Nephron progenitor cell (in vitro differentiated cells): Measurements from ENCODE around the gene MT1H.
A peak's percentile ranks its signal among the peaks of the same experiment; 100 is the strongest.
"Not testable (repeated sequence)": the region's sequence is repeated elsewhere in the genome, so short reads cannot be mapped to it uniquely, and the experiment has no call there.

Experiments
- DNase-seq: peaks from one replicate; pipeline ENCODE4 v3.0.0; 2021
- H3K27ac Mint-ChIP-seq: 2 replicates; pipeline ENCODE4 v1.8.0; 2021; ENCODE audit warnings: mild to moderate bottlenecking, moderate library complexity, mixed read lengths
- H3K27me3 Mint-ChIP-seq: 2 replicates; pipeline ENCODE4 v1.8.0; 2021; ENCODE audit warnings: mild to moderate bottlenecking, low read depth, mixed read lengths; ENCODE audit not compliant: poor library complexity
- H3K36me3 Mint-ChIP-seq: 2 replicates; pipeline ENCODE4 v1.8.0; 2021; ENCODE audit warnings: low read depth, mixed read lengths
- H3K4me1 Mint-ChIP-seq: 2 replicates; pipeline ENCODE4 v1.8.0; 2021; ENCODE audit warnings: mixed read lengths
- H3K4me3 Mint-ChIP-seq: 2 replicates; pipeline ENCODE4 v1.8.0; 2021; ENCODE audit warnings: mild to moderate bottlenecking, moderate library complexity, mixed read lengths
- H3K9me3 Mint-ChIP-seq: 2 replicates; pipeline ENCODE4 v1.8.0; 2021; ENCODE audit warnings: mild to moderate bottlenecking, moderate library complexity, mixed read lengths
- TF ChIP-seq, protein P1 (sequence below): fragments of 200-600 bp; sonication (generic); IDR thresholded peaks from 2 replicates; pipeline ENCODE4 v1.5.0; 2021; ENCODE audit warnings: antibody characterized with exemption

MT1H gene

GRCh38 chr16:56673921-56674320 is 4.3 kb downstream of the MT1H start:
- H3K27me3 Mint-ChIP-seq: peaks cover 100% of the 10 kb centered on the region
- H3K36me3 Mint-ChIP-seq: no peaks in the 10 kb centered on the region
- H3K9me3 Mint-ChIP-seq: no peaks in the 10 kb centered on the region
- peak; percentile 42 for DNase-seq
- H3K27ac Mint-ChIP-seq: no peak overlapping the region
- no peak overlapping the region for H3K4me3 Mint-ChIP-seq
- H3K4me1 Mint-ChIP-seq: peaks cover 15% of the 10 kb centered on the region
- TF ChIP-seq, protein P1, sequence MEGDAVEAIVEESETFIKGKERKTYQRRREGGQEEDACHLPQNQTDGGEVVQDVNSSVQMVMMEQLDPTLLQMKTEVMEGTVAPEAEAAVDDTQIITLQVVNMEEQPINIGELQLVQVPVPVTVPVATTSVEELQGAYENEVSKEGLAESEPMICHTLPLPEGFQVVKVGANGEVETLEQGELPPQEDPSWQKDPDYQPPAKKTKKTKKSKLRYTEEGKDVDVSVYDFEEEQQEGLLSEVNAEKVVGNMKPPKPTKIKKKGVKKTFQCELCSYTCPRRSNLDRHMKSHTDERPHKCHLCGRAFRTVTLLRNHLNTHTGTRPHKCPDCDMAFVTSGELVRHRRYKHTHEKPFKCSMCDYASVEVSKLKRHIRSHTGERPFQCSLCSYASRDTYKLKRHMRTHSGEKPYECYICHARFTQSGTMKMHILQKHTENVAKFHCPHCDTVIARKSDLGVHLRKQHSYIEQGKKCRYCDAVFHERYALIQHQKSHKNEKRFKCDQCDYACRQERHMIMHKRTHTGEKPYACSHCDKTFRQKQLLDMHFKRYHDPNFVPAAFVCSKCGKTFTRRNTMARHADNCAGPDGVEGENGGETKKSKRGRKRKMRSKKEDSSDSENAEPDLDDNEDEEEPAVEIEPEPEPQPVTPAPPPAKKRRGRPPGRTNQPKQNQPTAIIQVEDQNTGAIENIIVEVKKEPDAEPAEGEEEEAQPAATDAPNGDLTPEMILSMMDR: peak; percentile 43

- not testable (repeated sequence) for H3K4me3 Mint-ChIP-seq
These were observed 5.0 kb downstream of the MT1H start for GRCh38 chr16:56674570-56674969.

GRCh38 chr16:56675685-56676210 is 6.1 kb downstream of the MT1H start:
- Mint-ChIP-seq H3K4me1 (peaks cover 15% of the 10 kb centered on the region), H3K9me3 (no peaks in the 10 kb centered on the region), H3K27ac (no peak overlapping the region), H3K4me3 (peak overlapping the region; percentile 81), H3K27me3 (peaks cover 91% of the 10 kb centered on the region), H3K36me3 (no peaks in the 10 kb centered on the region)
- TF ChIP-seq, protein P1: no peak
- DNase-seq: peak; percentile 36

More at GRCh38 chr16:56674570-56674969, 5.0 kb downstream of the MT1H start:
- not testable (repeated sequence) for H3K9me3 Mint-ChIP-seq, H3K36me3 Mint-ChIP-seq, H3K27ac Mint-ChIP-seq, DNase-seq
- H3K27me3 Mint-ChIP-seq: peaks cover 97% of the 10 kb centered on the region
- peaks cover 15% of the 10 kb centered on the region for H3K4me1 Mint-ChIP-seq

DNA sequence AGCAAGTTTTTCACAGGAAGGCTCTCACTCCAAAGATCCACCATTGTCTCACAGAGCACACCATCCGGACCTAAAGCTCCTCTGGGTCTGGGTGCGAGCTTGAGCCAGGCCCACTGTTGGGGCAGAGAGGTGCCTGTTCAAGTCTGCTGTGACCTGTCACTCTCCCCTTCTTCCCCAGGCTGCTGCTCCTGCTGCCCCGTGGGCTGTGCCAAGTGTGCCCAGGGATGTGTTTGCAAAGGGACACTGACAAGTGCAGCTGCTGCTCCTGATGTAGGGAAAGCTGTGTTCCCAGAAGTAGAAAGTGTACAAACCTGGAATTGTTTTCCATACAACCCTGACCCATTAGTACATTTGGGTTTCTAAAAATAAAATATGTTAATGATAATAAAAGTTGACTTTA is 7.9 kb downstream of the MT1H start:
- H3K4me3 Mint-ChIP-seq: no peak overlapping the region
- peaks cover 24% of the 10 kb centered on the region for H3K4me1 Mint-ChIP-seq
- H3K9me3 Mint-ChIP-seq: no peaks in the 10 kb centered on the region
- TF ChIP-seq, protein P1: no peak
- H3K27ac Mint-ChIP-seq: no peak overlapping the region
- no peaks in the 10 kb centered on the region for H3K36me3 Mint-ChIP-seq
- DNase-seq: no peak
- peaks cover 88% of the 10 kb centered on the region for H3K27me3 Mint-ChIP-seq

DNA sequence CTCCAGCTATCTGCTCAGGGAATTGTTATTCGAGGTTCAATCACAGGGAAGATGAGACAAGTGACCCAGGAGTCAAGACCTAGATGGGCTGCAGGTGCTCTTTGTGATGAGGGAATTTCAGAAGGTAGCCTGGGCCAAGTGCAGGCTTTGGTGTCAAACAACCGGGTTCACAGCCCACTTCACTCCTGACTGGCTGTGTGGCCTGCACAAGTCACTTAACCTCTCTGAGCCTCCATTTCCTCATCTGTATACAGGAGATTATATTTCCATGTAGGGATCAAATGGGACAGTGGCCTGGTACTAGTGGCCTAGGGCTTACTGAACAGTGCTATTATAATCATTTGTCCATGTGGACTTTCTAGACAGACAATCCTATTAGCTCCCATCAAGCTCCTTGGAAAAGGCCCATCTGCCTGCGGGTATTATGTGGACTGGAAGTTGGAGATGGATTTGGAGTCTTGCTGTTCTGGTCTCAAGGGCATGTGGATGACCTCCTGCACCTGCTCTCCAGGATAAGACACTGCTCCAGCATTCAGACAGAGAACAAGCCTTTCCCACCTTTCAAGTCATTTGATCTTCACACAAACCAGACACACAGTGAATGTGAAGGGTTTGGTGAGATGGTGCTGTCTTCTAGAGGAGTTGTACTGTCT is 9.6 kb downstream of the MT1H start:
- H3K4me3 Mint-ChIP-seq: no peak overlapping the region
- H3K27ac Mint-ChIP-seq: no peak overlapping the region
- TF ChIP-seq, protein P1: no peak
- H3K4me1 Mint-ChIP-seq: peaks cover 29% of the 10 kb centered on the region
- peaks cover 71% of the 10 kb centered on the region for H3K27me3 Mint-ChIP-seq
- DNase-seq: no peak
- no peaks in the 10 kb centered on the region for H3K9me3 Mint-ChIP-seq
- H3K36me3 Mint-ChIP-seq: no peaks in the 10 kb centered on the region

- TF ChIP-seq, protein P1: no peak
- DNase-seq: no peak
- peaks cover 65% of the 10 kb centered on the region for H3K27me3 Mint-ChIP-seq
- peaks cover 3% of the 10 kb centered on the region for H3K36me3 Mint-ChIP-seq
- no peak overlapping the region for H3K27ac Mint-ChIP-seq
- no peak overlapping the region for H3K4me3 Mint-ChIP-seq
- no peaks in the 10 kb centered on the region for H3K9me3 Mint-ChIP-seq
- H3K4me1 Mint-ChIP-seq: peaks cover 29% of the 10 kb centered on the region
These were observed 10.2 kb downstream of the MT1H start for GRCh38 chr16:56679818-56680217.
